Measurements from ENCODE around the gene SLFN5.
A peak's percentile ranks its signal among the peaks of the same experiment; 100 is the strongest.
"Not testable (repeated sequence)": the region's sequence is repeated elsewhere in the genome, so short reads cannot be mapped to it uniquely, and the experiment has no call there.

SLFN5 gene

GRCh38 chr17:35242805-35243560, at the start of gene SLFN5:
SLFN5 (plus strand) TSS chr17:35243072; CDS start chr17:35258691, 15,619 bp downstream.
- H2AFZ ChIP-seq = peak within 1 kb of the TSS; percentile 98
- peak within 1 kb of the TSS; percentile 95 for H3K4me2 ChIP-seq (ENCODE audit: low read length)
- H3K4me3 ChIP-seq (ENCODE audit: low read depth, low read length) = peak within 1 kb of the TSS; percentile 86
- TF ChIP-seq, protein P1, sequence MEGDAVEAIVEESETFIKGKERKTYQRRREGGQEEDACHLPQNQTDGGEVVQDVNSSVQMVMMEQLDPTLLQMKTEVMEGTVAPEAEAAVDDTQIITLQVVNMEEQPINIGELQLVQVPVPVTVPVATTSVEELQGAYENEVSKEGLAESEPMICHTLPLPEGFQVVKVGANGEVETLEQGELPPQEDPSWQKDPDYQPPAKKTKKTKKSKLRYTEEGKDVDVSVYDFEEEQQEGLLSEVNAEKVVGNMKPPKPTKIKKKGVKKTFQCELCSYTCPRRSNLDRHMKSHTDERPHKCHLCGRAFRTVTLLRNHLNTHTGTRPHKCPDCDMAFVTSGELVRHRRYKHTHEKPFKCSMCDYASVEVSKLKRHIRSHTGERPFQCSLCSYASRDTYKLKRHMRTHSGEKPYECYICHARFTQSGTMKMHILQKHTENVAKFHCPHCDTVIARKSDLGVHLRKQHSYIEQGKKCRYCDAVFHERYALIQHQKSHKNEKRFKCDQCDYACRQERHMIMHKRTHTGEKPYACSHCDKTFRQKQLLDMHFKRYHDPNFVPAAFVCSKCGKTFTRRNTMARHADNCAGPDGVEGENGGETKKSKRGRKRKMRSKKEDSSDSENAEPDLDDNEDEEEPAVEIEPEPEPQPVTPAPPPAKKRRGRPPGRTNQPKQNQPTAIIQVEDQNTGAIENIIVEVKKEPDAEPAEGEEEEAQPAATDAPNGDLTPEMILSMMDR (IDR thresholded peaks at IDR 0.05) = peak; percentile 4
- H3K27ac ChIP-seq = peak within 1 kb of the TSS; percentile 97
- H3K9me3 ChIP-seq (ENCODE audit: control insufficient read depth, low read length) = no peaks in the 10 kb centered on the region
- no peaks in the 10 kb centered on the region for H3K36me3 ChIP-seq (ENCODE audit: control insufficient read depth, insufficient read depth, low read length)
- peaks cover 9% of the 10 kb centered on the region for H3K79me2 ChIP-seq
- peak within 1 kb of the TSS; percentile 93 for H3K9ac ChIP-seq
- no peaks in the 10 kb centered on the region for H3K4me1 ChIP-seq
- H3K27me3 ChIP-seq (ENCODE audit: control insufficient read depth, insufficient read depth, low read length) = no peaks in the 10 kb centered on the region

GRCh38 chr17:35194001-35194400, 48.9 kb upstream of the SLFN5 start, which contains the start of gene SLC35G3:
SLC35G3 (minus strand) TSS chr17:35194393; CDS start chr17:35194307, 86 bp downstream.
- not testable (repeated sequence) for H3K27me3 ChIP-seq (ENCODE audit: control insufficient read depth, insufficient read depth, low read length); H2AFZ ChIP-seq; H3K4me3 ChIP-seq (ENCODE audit: low read depth, low read length); H3K79me2 ChIP-seq; H3K9me3 ChIP-seq (ENCODE audit: control insufficient read depth, low read length); H3K4me1 ChIP-seq; H3K4me2 ChIP-seq (ENCODE audit: low read length); H3K36me3 ChIP-seq (ENCODE audit: control insufficient read depth, insufficient read depth, low read length); H3K27ac ChIP-seq; H3K9ac ChIP-seq

- H3K4me3 ChIP-seq (ENCODE audit: low read depth, low read length); H3K79me2 ChIP-seq; H3K36me3 ChIP-seq (ENCODE audit: control insufficient read depth, insufficient read depth, low read length); H3K27ac ChIP-seq; H3K4me2 ChIP-seq (ENCODE audit: low read length); H2AFZ ChIP-seq; H3K27me3 ChIP-seq (ENCODE audit: control insufficient read depth, insufficient read depth, low read length); H3K9me3 ChIP-seq (ENCODE audit: control insufficient read depth, low read length); H3K4me1 ChIP-seq; H3K9ac ChIP-seq: not testable (repeated sequence)
Measured at GRCh38 chr17:35195062-35195461, 47.8 kb upstream of the SLFN5 start.

- H3K4me2 ChIP-seq (ENCODE audit: low read length); H3K27me3 ChIP-seq (ENCODE audit: control insufficient read depth, insufficient read depth, low read length); H2AFZ ChIP-seq; H3K9me3 ChIP-seq (ENCODE audit: control insufficient read depth, low read length); H3K4me1 ChIP-seq; H3K36me3 ChIP-seq (ENCODE audit: control insufficient read depth, insufficient read depth, low read length); H3K4me3 ChIP-seq (ENCODE audit: low read depth, low read length); H3K79me2 ChIP-seq; H3K27ac ChIP-seq; H3K9ac ChIP-seq: not testable (repeated sequence)
Measured at GRCh38 chr17:35202582-35202981, 40.3 kb upstream of the SLFN5 start.

DNA sequence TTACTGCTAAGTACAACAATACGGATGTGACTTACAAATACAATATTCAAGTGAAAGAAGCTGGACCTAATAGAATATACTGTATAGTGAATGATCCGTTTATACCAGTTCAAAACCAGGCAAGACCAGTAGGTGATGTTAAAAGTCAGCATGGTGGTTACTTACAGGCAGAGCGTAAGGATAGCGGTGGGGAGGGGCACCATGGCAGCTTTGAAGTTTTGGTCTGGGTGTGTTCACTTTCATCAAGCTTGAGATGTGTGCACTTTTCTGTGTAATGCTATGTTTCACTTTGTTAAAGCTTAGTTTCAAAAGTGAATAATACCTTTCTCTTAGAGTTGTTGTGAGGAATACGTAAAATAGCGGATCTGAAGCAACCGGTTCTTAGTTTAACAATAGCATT, 32.1 kb upstream of the SLFN5 start:
- Histone ChIP-seq H3K4me1 (peaks cover 4% of the 10 kb centered on the region), H3K9ac (no peak overlapping the region), H3K9me3 (ENCODE audit: control insufficient read depth, low read length) (no peaks in the 10 kb centered on the region), H3K36me3 (ENCODE audit: control insufficient read depth, insufficient read depth, low read length) (no peaks in the 10 kb centered on the region), H3K4me3 (ENCODE audit: low read depth, low read length) (no peak overlapping the region), H3K27me3 (ENCODE audit: control insufficient read depth, insufficient read depth, low read length) (no peaks in the 10 kb centered on the region), H3K79me2 (no peaks in the 10 kb centered on the region), H3K4me2 (ENCODE audit: low read length) (no peak overlapping the region), H2AFZ (no peak overlapping the region), H3K27ac (no peak overlapping the region)
- TF ChIP-seq, protein P1 (IDR thresholded peaks at IDR 0.05) = no peak

GRCh38 chr17:35212668-35213067, 30.2 kb upstream of the SLFN5 start:
- Histone ChIP-seq H3K4me3 (ENCODE audit: low read depth, low read length) (no peak overlapping the region), H3K4me2 (ENCODE audit: low read length) (no peak overlapping the region), H3K27ac (no peak overlapping the region), H3K36me3 (ENCODE audit: control insufficient read depth, insufficient read depth, low read length) (no peaks in the 10 kb centered on the region), H3K79me2 (no peaks in the 10 kb centered on the region), H3K4me1 (peaks cover 4% of the 10 kb centered on the region), H3K9ac (no peak overlapping the region), H2AFZ (no peak overlapping the region), H3K27me3 (ENCODE audit: control insufficient read depth, insufficient read depth, low read length) (no peaks in the 10 kb centered on the region), H3K9me3 (ENCODE audit: control insufficient read depth, low read length) (no peaks in the 10 kb centered on the region)
- TF ChIP-seq, protein P1 (IDR thresholded peaks at IDR 0.05) = no peak

Measured in parathyroid adenoma (tissue), 2 donors.